ENCODE data around the gene DIPK1A. TPM values are rescaled to one million over a fixed set of nuclear protein-coding genes. Genes with fewer than 3 reads are reported as not detected.
"Not testable (repeated sequence)": the region's sequence is repeated elsewhere in the genome, so short reads cannot be mapped to it uniquely, and the experiment has no call there.

Gene DIPK1A
- total RNA-seq, 4 donors from 2014 or later: 11.7 to 17.5 (median 15.1) TPM

DNA sequence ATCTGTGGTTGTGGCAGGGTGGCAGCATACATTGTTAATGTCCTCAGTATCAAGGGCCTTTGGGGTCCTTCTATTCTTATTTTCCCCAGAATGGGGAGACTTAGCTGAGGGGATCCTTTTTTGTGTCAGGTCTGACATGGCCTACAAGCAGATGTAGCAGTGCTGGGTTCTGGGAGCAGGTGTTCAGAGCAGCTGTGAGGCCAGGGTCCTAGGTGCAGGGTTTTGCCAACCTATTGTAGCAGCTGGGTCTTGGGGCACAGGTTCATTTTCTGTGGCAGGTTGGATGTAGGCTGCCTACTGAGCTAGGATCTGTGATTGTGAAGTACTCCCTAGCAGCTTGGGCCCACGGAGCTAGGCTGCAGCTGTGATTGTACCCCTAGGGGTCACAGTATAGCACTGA, 60.1 kb downstream of the DIPK1A start:
- Histone ChIP-seq H3K27me3 (no peaks in the 10 kb centered on the region), H3K36me3 (no peaks in the 10 kb centered on the region), H3K4me3 (replicated peaks in 1 of 3) (no peak overlapping the region), H3K9me3 (no peaks in the 10 kb centered on the region), H3K27ac (no peak overlapping the region), H3K4me1 (no peaks in the 10 kb centered on the region)
- WGBS, 2 donors: 100% methylated on average over 1 of the region's 1 CpG
- intact Hi-C loops (cut with DNase I): no loop called here
- DNase-seq: no peak
- TF ChIP-seq, protein P1, sequence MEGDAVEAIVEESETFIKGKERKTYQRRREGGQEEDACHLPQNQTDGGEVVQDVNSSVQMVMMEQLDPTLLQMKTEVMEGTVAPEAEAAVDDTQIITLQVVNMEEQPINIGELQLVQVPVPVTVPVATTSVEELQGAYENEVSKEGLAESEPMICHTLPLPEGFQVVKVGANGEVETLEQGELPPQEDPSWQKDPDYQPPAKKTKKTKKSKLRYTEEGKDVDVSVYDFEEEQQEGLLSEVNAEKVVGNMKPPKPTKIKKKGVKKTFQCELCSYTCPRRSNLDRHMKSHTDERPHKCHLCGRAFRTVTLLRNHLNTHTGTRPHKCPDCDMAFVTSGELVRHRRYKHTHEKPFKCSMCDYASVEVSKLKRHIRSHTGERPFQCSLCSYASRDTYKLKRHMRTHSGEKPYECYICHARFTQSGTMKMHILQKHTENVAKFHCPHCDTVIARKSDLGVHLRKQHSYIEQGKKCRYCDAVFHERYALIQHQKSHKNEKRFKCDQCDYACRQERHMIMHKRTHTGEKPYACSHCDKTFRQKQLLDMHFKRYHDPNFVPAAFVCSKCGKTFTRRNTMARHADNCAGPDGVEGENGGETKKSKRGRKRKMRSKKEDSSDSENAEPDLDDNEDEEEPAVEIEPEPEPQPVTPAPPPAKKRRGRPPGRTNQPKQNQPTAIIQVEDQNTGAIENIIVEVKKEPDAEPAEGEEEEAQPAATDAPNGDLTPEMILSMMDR (IDR thresholded peaks at IDR 0.05): no peak
- TF ChIP-seq POLR2A (IDR thresholded peaks at IDR 0.05): no peak

DNA sequence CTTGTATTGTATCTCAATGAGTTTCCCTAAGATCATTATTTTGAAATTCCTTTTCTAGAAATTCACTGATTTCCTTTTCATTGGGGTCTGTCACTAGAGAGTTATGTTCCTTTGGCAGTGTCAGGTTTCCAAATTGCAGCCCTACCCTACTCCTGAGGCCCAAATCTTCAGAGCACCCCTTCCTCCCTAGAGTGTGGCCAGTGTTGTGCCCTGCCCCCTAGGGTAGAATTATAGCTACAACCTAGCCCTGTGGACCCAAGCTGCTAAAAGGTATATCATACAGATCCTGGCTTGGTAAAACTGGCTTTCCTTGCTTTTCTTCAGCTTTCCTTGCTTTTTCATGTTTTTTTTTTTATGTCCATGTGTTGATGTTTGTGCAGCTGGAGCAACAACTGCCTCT, 60.7 kb downstream of the DIPK1A start:
- intact Hi-C loops (cut with DNase I): no loop called here
- Histone ChIP-seq H3K4me3 (replicated peaks in 1 of 3) (no peak overlapping the region), H3K27ac (no peak overlapping the region), H3K4me1 (no peaks in the 10 kb centered on the region), H3K27me3 (no peaks in the 10 kb centered on the region), H3K9me3 (no peaks in the 10 kb centered on the region), H3K36me3 (no peaks in the 10 kb centered on the region)
- TF ChIP-seq POLR2A (IDR thresholded peaks at IDR 0.05): no peak
- TF ChIP-seq, protein P1 (IDR thresholded peaks at IDR 0.05): no peak
- no peak for DNase-seq

DNA sequence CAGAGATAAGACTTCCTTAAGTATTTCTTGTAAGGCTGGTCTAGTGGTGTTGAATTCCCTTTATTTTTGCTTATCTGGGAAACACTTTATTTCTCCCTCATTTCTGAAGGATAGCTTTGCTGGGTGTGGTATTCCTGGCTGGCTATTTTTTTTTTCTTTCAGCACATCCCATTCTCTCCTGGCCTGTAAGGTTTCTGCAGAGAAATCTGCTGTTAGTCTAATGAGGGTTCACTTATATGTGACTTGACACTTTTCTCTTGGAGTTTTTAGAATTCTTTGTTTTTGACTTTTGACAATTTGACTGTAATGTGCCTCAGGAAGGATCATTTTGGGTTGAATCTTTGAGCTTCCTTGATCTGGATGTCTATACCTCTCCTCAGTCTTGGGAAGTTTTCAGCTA, 61.5 kb downstream of the DIPK1A start:
- intact Hi-C loops (cut with DNase I): no loop called here
- H3K27me3 ChIP-seq: no peaks in the 10 kb centered on the region
- H3K36me3 ChIP-seq: no peaks in the 10 kb centered on the region
- no peaks in the 10 kb centered on the region for H3K4me1 ChIP-seq
- DNase-seq: no peak
- TF ChIP-seq POLR2A (IDR thresholded peaks at IDR 0.05): no peak
- no peak overlapping the region for H3K27ac ChIP-seq
- no peaks in the 10 kb centered on the region for H3K9me3 ChIP-seq
- no peak overlapping the region for H3K4me3 ChIP-seq (replicated peaks in 1 of 3)

DNA sequence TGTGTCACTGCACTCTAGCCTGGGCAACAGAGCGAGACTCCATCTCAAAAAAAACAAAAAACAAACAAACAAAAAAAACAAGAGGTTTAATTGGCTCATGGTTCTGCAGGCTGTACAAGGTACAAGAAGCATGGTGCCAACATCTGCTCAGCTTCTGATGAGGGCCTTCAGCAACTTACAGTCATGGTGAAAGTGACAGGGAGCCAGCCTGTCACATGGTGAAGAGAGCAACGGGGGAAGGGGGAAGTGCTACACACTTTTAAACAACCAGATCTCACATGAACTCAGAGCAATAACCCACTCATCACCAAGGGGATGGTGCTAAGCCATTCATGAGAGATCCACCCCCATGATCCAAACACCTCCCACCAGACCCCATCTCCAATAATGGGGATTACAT, 63.2 kb downstream of the DIPK1A start:
- H3K27me3 ChIP-seq; DNase-seq; H3K4me1 ChIP-seq; intact Hi-C loops (cut with DNase I); H3K27ac ChIP-seq; H3K4me3 ChIP-seq (replicated peaks in 1 of 3); H3K36me3 ChIP-seq; H3K9me3 ChIP-seq: not testable (repeated sequence)
- 83 to 94% methylated on average over 2 of the region's 2 CpGs for WGBS, 2 donors

DNA sequence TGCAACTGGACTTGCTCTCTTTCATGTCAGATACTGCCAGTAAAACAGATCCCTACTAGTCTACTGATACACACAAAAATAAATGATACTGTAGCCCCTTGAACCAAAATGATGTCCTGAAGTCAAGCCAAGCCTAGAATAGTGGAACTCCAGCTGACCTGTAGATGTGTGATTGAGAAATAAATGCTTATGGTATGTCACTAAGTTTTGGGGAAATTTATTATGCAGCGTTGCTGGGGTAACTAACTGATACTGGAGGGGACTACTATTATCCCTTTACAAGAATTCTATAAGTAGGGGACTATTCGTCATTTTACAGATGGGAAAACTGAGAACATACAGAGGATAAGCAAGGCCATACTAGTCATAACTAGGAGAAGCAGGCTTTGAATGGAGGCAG, 73.8 kb downstream of the DIPK1A start:
- Histone ChIP-seq H3K9me3 (no peaks in the 10 kb centered on the region), H3K4me3 (replicated peaks in 1 of 3) (no peak overlapping the region), H3K4me1 (no peaks in the 10 kb centered on the region), H3K36me3 (no peaks in the 10 kb centered on the region), H3K27ac (no peak overlapping the region), H3K27me3 (no peaks in the 10 kb centered on the region)
- DNase-seq: no peak
- TF ChIP-seq, protein P1 (IDR thresholded peaks at IDR 0.05): no peak
- 91 to 97% methylated on average over 2 of the region's 2 CpGs for WGBS, 2 donors
- intact Hi-C loops (cut with DNase I): no loop called here

DNA sequence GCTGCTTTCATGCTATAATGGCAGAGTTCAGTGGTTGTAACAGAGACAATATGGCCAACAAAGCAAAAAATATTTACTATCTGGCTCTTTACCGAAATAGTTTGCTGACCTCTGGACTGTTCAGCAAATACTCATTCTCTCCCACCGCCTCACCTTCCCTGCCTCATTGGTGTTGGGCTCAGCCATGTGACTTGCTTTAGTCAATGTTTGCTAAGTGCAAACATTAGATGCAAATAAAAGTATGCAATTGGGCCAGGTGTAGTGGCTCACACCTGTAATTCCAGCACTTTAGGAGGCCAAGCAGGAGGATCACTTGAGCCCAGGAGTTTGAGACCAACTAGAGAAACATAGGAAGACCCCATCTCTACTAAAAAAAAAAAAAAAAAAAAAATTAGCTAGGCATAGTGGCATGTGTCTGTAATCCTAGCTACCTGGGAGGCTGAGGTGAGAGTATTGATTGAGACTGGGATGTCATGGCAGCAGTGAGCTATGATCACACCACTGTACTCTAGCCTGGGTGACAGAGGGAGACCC, 74.3 kb downstream of the DIPK1A start:
- 90 to 93% methylated on average over 2 of the region's 2 CpGs for WGBS, 2 donors
- no peak overlapping the region for H3K27ac ChIP-seq
- H3K27me3 ChIP-seq: no peaks in the 10 kb centered on the region
- intact Hi-C loops (cut with DNase I): no loop called here
- no peaks in the 10 kb centered on the region for H3K36me3 ChIP-seq
- no peak overlapping the region for H3K4me3 ChIP-seq (replicated peaks in 1 of 3)
- no peak for DNase-seq
- no peaks in the 10 kb centered on the region for H3K4me1 ChIP-seq
- no peak for TF ChIP-seq POLR2A (IDR thresholded peaks at IDR 0.05)
- TF ChIP-seq, protein P1 (IDR thresholded peaks at IDR 0.05): no peak
- H3K9me3 ChIP-seq: no peaks in the 10 kb centered on the region

Data from thyroid gland (tissue), 4 donors.